ENCODE measurements around the gene AGPAT3.

AGPAT3 gene

GRCh38 chr21:43855955-43856354 is 9.1 kb upstream of the AGPAT3 start:
- no peak for TF ChIP-seq CTCF (IDR thresholded peaks at IDR 0.05; ENCODE audit: extremely low read depth, missing control alignments)
- no peak for DNase-seq (ENCODE audit: low spot score)

- TF ChIP-seq CTCF (IDR thresholded peaks at IDR 0.05; ENCODE audit: extremely low read depth, missing control alignments) = no peak
- DNase-seq (ENCODE audit: low spot score) = no peak
Measured at GRCh38 chr21:43858806-43859648, 6.0 kb upstream of the AGPAT3 start.

GRCh38 chr21:43859747-43860214 is 5.2 kb upstream of the AGPAT3 start:
- no peak for DNase-seq (ENCODE audit: low spot score)
- TF ChIP-seq CTCF (IDR thresholded peaks at IDR 0.05; ENCODE audit: extremely low read depth, missing control alignments) = no peak

- TF ChIP-seq CTCF (IDR thresholded peaks at IDR 0.05; ENCODE audit: extremely low read depth, missing control alignments) = no peak
- no peak for DNase-seq (ENCODE audit: low spot score)
Measured at GRCh38 chr21:43861706-43862105, 3.3 kb upstream of the AGPAT3 start.

GRCh38 chr21:43864313-43864961 is 586 bp upstream of the AGPAT3 start:
- no peak for TF ChIP-seq CTCF (IDR thresholded peaks at IDR 0.05; ENCODE audit: extremely low read depth, missing control alignments)
- DNase-seq (ENCODE audit: low spot score) = peak; percentile 74

GRCh38 chr21:43865540-43866259 is 677 bp downstream of the AGPAT3 start:
- DNase-seq (ENCODE audit: low spot score) = peak; percentile 84
- no peak for TF ChIP-seq CTCF (IDR thresholded peaks at IDR 0.05; ENCODE audit: extremely low read depth, missing control alignments)

GRCh38 chr21:43866260-43866629 is 1.2 kb downstream of the AGPAT3 start:
- peak; percentile 82 for DNase-seq (ENCODE audit: low spot score)
- no peak for TF ChIP-seq CTCF (IDR thresholded peaks at IDR 0.05; ENCODE audit: extremely low read depth, missing control alignments)

Data from GM20000 (cell line).